H1 (cell line): ENCODE measurements around the gene CTDP1.

ENCODE experiments used
- ASH2L ChIP-seq: fragments of 200-600, 300-600 bp; sonication (generic); IDR thresholded peaks from one replicate; pipeline ENCODE4 v1.7.1; 2017; ENCODE audit warnings: low read length
- EGR1 ChIP-seq: IDR thresholded peaks from 2 replicates; pipeline ENCODE4 v1.6.1; 2011; ENCODE audit warnings: low read depth, low read length, borderline replicate concordance
- GABPA ChIP-seq: IDR thresholded peaks from 2 replicates; pipeline ENCODE4 v1.6.1; 2011; ENCODE audit warnings: mild to moderate bottlenecking, low read length, moderate library complexity, borderline replicate concordance; ENCODE audit not compliant: insufficient read depth
- JUND ChIP-seq: IDR thresholded peaks from 2 replicates; pipeline ENCODE4 v1.6.1; 2011; ENCODE audit warnings: mild to moderate bottlenecking, improper control_type of control experiment, low read length
- POLR2AphosphoS5 ChIP-seq: IDR thresholded peaks from 2 replicates; pipeline ENCODE4 v1.6.1; 2011; ENCODE audit warnings: low read depth, low read length
- RNF2 ChIP-seq: fragments of 200-900, 300-1000 bp; sonication (generic); IDR thresholded peaks from 2 replicates; pipeline ENCODE4 v1.7.1; 2016; ENCODE audit warnings: borderline replicate concordance, low read depth, mild to moderate bottlenecking, antibody characterized with exemption, low read length; ENCODE audit not compliant: poor library complexity, severe bottlenecking; ENCODE audit errors: missing control alignments
- SIN3A ChIP-seq, 2 experiments: IDR thresholded peaks in 1 of 2; conservative IDR thresholded peaks in 1 of 2; 2 replicates each; pipeline ENCODE4 v1.6.1; 2011 to 2012; ENCODE audit warnings: low read length in 2 of 2, improper control_type of control experiment in 1 of 2, low read depth in 1 of 2, mild to moderate bottlenecking in 1 of 2
- SP1 ChIP-seq: IDR thresholded peaks from 2 replicates; pipeline ENCODE4 v1.6.1; 2011; ENCODE audit warnings: low read depth, low read length
- TF ChIP-seq, protein P1 (sequence below), 3 experiments: IDR thresholded peaks; 1 replicate in 2 of 3; 2 replicates in 1 of 3; pipeline versions ENCODE4 v1.5.1 to v1.6.1; 2011; ENCODE audit warnings: low read length in 3 of 3, mild to moderate bottlenecking in 3 of 3, inconsistent platforms in 2 of 3, low read depth in 1 of 3, moderate library complexity in 1 of 3; ENCODE audit not compliant: insufficient read depth in 1 of 3; ENCODE audit errors: control extremely low read depth in 1 of 3
- TF ChIP-seq, protein P2 (sequence below): IDR thresholded peaks from 2 replicates; pipeline ENCODE4 v1.6.1; 2012; ENCODE audit warnings: inconsistent platforms

DNA sequence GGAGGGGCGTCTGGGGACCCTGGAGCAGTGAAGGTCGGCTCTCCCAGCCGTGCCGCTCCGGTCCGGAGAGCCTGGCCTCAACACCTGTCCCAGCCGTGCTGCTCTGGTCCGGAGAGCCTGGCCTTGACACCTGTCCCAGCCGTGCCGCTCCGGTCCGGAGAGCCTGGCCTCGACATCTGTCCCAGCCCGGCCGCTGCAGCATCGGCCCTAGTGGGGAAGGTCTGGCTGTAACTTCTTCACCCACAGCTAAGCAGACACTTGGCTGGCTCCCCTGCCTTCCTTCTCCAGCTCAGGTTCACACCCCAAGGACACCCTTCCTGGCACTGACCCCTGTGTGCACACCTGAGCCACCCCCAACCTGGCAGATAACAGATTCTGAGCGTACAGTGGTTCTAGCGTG is 122.7 kb downstream of the CTDP1 start:
- TF ChIP-seq, protein P1, sequence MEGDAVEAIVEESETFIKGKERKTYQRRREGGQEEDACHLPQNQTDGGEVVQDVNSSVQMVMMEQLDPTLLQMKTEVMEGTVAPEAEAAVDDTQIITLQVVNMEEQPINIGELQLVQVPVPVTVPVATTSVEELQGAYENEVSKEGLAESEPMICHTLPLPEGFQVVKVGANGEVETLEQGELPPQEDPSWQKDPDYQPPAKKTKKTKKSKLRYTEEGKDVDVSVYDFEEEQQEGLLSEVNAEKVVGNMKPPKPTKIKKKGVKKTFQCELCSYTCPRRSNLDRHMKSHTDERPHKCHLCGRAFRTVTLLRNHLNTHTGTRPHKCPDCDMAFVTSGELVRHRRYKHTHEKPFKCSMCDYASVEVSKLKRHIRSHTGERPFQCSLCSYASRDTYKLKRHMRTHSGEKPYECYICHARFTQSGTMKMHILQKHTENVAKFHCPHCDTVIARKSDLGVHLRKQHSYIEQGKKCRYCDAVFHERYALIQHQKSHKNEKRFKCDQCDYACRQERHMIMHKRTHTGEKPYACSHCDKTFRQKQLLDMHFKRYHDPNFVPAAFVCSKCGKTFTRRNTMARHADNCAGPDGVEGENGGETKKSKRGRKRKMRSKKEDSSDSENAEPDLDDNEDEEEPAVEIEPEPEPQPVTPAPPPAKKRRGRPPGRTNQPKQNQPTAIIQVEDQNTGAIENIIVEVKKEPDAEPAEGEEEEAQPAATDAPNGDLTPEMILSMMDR (IDR thresholded peaks at IDR 0.05; ENCODE audit: control extremely low read depth in 1 of 3, insufficient read depth in 1 of 3, low read depth in 1 of 3, low read length in 3 of 3) = no peak
- no peak for TF ChIP-seq GABPA
- no peak for TF ChIP-seq ASH2L
- TF ChIP-seq JUND = no peak
- no peak for TF ChIP-seq POLR2AphosphoS5
- no peak for TF ChIP-seq SIN3A (conservative IDR thresholded peaks at IDR 0.05 in 1 of 2, IDR thresholded peaks at IDR 0.05 in 1 of 2; ENCODE audit: low read depth in 1 of 2, low read length in 2 of 2)
- TF ChIP-seq RNF2 = no peak
- TF ChIP-seq SP1 = no peak
- no peak for TF ChIP-seq EGR1
- TF ChIP-seq, protein P2, sequence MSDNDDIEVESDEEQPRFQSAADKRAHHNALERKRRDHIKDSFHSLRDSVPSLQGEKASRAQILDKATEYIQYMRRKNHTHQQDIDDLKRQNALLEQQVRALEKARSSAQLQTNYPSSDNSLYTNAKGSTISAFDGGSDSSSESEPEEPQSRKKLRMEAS = no peak
